ENCODE data around the gene CYP11A1.
"Not testable (repeated sequence)": the region's sequence is repeated elsewhere in the genome, so short reads cannot be mapped to it uniquely, and the experiment has no call there.

Gene CYP11A1

GRCh38 chr15:74365598-74366445, 1.6 kb downstream of the CYP11A1 start:
- peak overlapping the region; percentile 36 for H3K4me3 ChIP-seq (ENCODE audit: low read depth, low read length)
- no peak for DNase-seq (ENCODE audit: low read depth)
- no peak for TF ChIP-seq CTCF (IDR thresholded peaks at IDR 0.05; ENCODE audit: insufficient read depth, low read depth, low read length, missing control alignments)

GRCh38 chr15:74364936-74365597, 2.4 kb downstream of the CYP11A1 start:
- no peak overlapping the region for H3K4me3 ChIP-seq (ENCODE audit: low read depth, low read length)
- no peak for TF ChIP-seq CTCF (IDR thresholded peaks at IDR 0.05; ENCODE audit: insufficient read depth, low read depth, low read length, missing control alignments)
- no peak for DNase-seq (ENCODE audit: low read depth)

GRCh38 chr15:74362482-74362881, 5.0 kb downstream of the CYP11A1 start:
- H3K4me3 ChIP-seq (ENCODE audit: low read depth, low read length) = no peak overlapping the region
- no peak for DNase-seq (ENCODE audit: low read depth)
- TF ChIP-seq CTCF (IDR thresholded peaks at IDR 0.05; ENCODE audit: insufficient read depth, low read depth, low read length, missing control alignments) = no peak

- H3K4me3 ChIP-seq (ENCODE audit: low read depth, low read length); DNase-seq (ENCODE audit: low read depth): not testable (repeated sequence)
Measured at GRCh38 chr15:74360855-74361254, 6.6 kb downstream of the CYP11A1 start.

GRCh38 chr15:74359376-74359775, 8.1 kb downstream of the CYP11A1 start:
- DNase-seq (ENCODE audit: low read depth); H3K4me3 ChIP-seq (ENCODE audit: low read depth, low read length): not testable (repeated sequence)

GRCh38 chr15:74357514-74357913, 9.9 kb downstream of the CYP11A1 start:
- not testable (repeated sequence) for DNase-seq (ENCODE audit: low read depth); H3K4me3 ChIP-seq (ENCODE audit: low read depth, low read length)

- not testable (repeated sequence) for DNase-seq (ENCODE audit: low read depth); H3K4me3 ChIP-seq (ENCODE audit: low read depth, low read length)
Measured at GRCh38 chr15:74356050-74356449, 11.4 kb downstream of the CYP11A1 start.

GRCh38 chr15:74353992-74354391, 13.5 kb downstream of the CYP11A1 start:
- H3K4me3 ChIP-seq (ENCODE audit: low read depth, low read length); DNase-seq (ENCODE audit: low read depth): not testable (repeated sequence)

GRCh38 chr15:74352393-74352910, 15.0 kb downstream of the CYP11A1 start:
- H3K4me3 ChIP-seq (ENCODE audit: low read depth, low read length) = no peak overlapping the region
- DNase-seq (ENCODE audit: low read depth) = no peak
- no peak for TF ChIP-seq CTCF (IDR thresholded peaks at IDR 0.05; ENCODE audit: insufficient read depth, low read depth, low read length, missing control alignments)

Measured in GM12865 (cell line).